Gastrocnemius medialis (tissue), 4 donors: ENCODE results near the gene HNF4A.

Experiments
- CTCF ChIP-seq, 5 experiments: fragments of 450-650 bp in 3 of 5; fragments of 200-600 bp in 2 of 5; sonication (generic) in 2 of 5; IDR thresholded peaks in 4 of 5; conservative IDR thresholded peaks in 1 of 5; 1 replicate in 4 of 5; 2 replicates in 1 of 5; pipeline ENCODE4 v1.5.1; 2016 to 2019; ENCODE audit warnings: antibody characterized with exemption in 5 of 5, mild to moderate bottlenecking in 3 of 5, moderate library complexity in 3 of 5
- POLR2A ChIP-seq, 2 donors: fragments of 450-650 bp; IDR thresholded peaks; one replicate each; pipeline ENCODE4 v1.6.1; 2017; ENCODE audit warnings: antibody characterized with exemption in 2 of 2, mild to moderate bottlenecking in 2 of 2, moderate library complexity in 2 of 2

GRCh38 chr20:44392776-44393607, 37.5 kb downstream of the HNF4A start:
- TF ChIP-seq CTCF (IDR thresholded peaks at IDR 0.05 in 4 of 5, conservative IDR thresholded peaks at IDR 0.05 in 1 of 5) (no peak), POLR2A (IDR thresholded peaks at IDR 0.05) (no peak)
